HG03025 (cell line): ENCODE results near the gene FOSL2.

ENCODE experiments used
- ATAC-seq: cut with Tn5 transposase; IDR thresholded peaks from one replicate; pipeline ENCODE4 v1.9.1; 2021; ENCODE audit warnings: mild to moderate bottlenecking, moderate library complexity; ENCODE audit not compliant: unreplicated experiment, low FRiP score

FOSL2 gene

DNA sequence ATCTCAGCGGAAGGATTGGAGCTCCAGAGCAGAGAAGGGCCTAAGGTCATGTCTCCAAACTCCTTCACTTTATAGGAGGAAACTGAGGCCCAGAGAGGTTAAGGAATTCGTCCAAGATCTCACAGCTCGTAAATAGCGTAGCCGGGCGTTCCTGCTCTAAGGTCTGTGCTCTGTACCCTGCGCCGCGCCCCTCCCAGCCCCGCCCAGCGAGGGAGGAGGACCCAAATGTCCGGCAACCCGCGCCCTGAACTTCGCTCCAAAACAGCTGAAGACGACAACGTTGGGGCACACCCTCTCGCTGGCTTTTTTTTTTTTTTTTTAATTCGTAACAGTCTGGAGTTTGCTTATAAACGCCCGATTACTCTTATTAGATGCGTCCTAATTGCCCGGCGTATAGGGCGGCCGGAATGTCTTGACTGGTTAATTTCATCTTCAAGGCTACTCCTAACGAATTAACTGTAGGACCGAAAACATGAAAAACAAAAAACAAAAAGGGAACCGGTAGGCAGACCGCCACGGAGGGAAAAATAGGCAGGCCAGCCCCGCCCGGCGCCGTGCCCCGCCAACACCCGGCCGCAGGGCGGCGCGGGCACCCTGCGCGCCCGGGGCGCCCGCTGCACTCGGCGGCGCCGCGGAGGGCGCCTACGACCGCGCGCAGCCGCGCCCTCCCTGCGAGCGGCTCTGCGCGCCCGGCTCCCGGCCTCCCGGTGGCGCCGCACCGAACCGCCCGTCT is 928 bp upstream of the FOSL2 start:
- peak; percentile 32 for ATAC-seq

DNA sequence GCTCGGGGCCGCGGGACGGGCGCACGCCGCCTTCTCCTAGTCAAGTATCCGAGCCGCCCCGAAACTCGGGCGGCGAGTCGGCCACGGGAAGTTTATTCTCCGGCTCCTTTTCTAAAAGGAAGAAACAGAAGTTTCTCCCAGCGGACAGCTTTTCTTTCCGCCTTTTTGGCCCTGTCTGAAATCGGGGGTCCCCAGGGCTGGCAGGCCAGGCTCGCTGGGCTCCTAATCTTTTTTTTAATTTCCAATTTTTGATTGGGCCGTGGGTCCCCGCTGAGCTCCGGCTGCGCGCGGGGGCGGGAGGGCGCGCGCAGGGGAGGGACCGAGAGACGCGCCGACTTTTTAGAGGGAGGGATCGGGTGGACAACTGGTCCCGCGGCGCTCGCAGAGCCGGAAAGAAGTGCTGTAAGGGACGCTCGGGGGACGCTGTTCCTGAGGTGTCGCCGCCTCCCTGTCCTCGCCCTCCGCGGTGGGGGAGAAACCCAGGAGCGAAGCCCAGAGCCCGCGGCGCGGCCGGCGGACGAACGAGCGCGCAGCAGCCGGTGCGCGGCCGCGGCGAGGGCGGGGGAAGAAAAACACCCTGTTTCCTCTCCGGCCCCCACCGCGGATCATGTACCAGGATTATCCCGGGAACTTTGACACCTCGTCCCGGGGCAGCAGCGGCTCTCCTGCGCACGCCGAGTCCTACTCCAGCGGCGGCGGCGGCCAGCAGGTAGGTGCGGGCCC is 617 bp downstream of the FOSL2 start:
- ATAC-seq, result no peak

DNA sequence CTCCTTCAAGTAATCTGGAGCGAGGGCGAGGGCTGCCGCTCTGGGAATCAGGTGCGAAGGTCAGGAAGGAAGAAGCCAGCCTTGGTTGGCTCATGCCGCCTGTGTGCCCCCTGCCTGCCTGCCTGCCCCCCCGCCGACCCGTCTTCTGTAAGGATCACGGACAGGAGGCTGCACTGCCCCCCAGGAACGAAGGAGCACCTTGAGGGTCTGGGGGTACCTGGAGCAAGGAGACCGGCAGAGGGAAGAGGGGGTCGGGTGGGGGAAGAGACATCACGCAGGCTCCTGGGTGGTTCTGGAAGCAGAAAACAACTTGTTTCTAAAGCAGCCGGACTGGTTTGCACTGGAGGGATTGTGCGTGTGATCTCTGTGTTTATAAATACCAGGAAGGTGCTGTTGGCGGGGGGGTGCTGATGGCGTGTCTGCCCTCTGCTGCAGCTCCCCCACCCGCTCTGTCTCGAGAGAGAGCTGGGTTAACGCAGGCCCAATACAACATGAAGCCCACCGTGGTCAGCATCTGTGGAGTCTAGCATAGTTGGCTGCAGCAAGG is 1.7 kb downstream of the FOSL2 start:
- ATAC-seq, result no peak

DNA sequence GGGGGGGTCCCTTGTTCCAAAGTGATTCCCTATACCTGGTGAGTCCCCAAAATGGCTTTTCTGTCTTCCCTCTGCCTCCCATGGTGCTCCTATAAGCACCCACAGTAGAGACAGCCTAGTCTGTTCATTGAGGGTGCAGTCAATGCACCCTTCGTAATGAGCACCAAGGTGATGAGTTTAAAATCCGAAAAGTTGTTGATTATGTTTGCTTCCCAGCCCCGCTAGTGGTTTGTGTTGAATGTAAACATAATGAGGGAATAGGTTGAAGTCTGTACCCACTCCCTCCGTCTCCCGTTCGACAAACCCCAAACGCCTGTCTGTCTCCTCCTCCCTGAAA is 2.3 kb downstream of the FOSL2 start:
- no peak for ATAC-seq

DNA sequence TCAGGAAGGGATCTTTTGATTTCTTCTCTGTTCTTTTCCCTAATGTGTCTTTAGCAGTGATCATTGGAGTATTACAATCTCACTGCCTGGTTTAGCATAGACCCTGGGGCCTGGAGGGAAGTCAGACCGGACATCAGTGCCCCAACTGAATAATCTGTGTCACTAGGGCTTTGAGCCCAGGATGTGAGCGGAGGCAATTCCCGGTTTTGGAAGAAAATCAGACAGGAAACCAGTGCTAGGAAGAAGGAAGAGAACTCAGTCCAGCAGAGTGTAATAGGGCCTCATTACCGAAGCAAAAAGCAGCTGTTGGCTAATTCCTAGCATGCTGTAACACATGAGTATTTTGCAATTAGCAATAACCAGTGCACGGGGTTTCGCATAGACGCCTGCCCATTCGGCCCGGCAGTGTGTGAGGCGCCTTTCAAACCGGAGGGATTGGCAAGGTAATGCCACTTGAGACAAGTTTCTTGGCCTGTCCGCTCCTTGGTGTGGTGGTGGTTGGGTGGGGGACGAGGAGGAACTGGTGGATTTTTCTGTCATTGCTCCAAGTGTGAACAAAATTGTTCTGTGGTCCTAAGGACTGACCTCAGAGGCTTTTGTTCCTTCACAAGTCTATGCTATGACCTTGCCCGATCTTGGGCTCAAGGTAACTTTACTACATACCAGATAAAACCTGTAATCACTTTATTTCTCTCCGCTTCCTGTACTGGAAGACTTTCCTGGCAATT is 2.8 kb downstream of the FOSL2 start:
- ATAC-seq, result no peak

DNA sequence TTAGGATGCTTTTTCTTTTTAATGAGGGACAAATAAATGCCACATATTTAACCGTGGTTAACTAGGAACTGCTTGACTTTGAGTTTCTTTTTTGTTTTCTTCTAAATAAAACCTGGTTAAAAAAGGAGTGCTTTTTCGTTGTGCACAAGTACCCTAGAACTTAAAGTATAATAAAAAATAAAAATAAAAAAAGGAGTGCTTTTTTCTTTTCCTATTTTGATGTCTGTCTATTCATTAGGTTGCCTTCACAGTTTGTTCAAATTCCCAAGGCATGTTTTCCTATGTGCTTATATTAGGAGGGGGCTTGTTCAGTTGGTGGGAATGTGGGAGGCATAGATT is 4.4 kb downstream of the FOSL2 start:
- ATAC-seq, result no peak

DNA sequence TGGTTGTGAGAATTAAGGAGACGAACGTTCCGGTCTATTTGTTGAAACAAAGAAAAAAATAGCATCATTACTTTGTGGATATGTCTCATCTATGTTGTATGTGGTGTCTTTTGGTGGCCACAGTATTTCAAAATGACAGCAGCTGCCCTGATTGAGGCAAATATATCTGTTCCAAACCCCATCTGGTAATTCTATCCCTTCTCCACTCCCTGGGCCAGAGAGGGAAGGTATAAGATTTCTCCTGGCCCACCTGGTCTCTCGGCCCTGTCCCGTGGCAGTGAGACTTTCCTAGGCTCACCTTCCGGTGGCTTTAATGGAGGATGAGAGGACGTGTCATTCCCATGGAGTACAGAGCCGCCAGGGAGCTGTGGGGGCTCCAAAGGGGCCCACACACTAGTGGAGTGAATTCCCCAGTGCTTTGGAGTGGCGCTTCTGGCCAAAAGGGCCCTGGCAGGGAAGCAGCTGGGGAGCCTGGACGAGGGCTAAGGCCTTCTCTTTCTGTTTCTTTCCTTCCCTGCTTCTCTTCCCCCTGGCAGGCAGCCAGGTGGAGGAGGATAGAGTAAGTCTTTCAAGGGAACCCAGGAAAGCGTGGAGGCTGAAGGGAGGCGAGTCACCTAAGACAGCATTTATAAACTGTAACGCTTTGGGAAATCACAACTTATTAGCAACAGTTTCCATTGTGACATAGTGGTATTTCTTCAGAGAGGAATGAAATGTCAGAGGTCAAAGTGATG is 5.6 kb downstream of the FOSL2 start:
- no peak for ATAC-seq

DNA sequence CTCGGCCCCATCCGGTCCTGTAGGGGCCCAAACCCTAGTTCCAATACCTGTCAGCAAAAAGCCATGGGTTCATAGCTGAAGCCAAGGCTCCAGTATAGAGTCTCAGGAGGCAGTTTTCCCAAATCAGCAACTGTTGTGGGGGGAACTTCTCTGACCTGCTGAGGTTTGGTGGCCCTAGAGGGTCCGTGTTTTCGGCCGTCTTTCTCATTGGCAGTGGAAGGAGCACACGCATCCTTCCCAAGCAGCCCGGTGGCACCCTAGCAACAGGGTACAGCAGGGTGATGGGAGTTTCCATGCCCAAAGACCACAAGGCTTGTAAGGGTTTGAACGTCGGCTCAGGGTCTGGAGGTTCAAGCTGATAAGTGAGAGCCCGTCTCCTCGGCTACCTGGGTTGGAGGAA is 6.6 kb downstream of the FOSL2 start:
- no peak for ATAC-seq

DNA sequence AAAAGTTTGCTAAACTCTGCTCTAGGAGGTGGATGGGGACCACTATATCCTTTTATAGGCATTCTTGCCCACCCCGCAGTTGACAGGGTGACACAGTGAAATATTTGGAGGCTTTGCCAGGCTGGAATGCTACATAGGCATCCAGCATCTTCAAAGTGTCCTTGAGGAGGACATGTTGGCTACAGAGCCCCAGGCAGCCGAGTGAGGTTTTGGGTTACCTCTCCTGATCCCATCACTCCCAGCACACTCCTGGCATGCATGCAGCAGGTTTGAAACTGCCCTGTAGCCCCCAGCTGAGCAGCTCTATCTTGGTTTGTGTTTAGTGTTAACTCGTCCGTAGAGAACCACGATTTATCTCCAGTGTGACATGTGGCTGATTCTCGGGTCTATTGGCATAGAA is 7.3 kb downstream of the FOSL2 start:
- ATAC-seq, result no peak

DNA sequence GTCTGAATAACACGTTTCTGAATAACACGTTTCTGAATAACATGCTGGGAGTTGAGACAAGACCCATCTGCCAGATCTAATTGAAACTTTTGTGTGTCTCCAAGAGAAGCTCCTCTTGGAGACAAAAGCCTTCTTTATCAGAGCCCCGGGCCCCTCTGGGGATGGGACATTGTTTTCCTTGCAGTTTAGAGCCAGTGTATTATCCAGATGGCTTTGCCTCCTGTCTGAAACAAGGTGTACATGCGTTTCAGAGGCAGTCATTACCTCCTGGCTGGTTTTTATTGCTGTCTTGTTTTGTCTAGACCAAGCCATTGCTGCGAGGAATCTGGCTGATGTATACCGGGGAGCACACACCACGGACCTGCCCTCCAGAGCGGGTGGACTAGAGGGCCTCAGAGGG is 7.8 kb downstream of the FOSL2 start:
- no peak for ATAC-seq

DNA sequence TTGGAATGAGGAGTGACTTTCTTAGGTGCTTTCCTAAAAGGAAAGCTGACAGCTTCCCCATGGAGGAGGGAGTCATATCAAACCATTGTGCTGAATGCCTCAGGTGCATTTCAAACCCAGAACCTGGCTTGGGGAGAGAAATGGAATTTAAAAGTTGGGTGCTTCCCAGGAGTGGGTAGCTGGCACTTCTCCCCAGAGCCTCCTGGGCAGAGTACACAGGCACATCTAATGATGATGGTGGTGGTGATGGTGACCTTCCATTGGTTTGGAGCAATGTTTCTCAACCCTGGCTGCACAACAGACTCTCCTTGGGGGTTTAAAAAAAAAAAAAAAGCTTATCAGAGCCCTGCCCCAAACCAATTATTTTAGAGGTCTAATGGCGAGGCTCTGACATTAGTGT is 8.3 kb downstream of the FOSL2 start:
- no peak for ATAC-seq

DNA sequence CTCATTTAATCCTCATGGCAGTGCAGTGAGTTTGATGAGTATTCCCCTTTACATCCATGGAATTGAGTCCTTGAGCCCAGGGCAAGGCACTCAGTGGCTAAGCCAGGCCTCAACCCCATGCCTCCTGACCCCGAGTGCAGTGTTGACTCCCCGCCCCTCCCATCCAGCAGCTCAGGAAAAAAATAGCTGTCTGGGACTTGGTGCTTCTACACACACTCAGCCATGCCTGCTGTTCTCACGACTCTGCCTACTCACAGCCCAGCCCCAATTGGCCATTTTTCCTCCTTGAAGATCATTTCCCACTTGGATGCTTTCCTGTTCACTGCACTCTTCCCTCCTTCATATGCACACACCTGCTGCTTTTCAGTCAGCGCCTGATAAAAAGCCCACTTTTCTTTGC is 8.8 kb downstream of the FOSL2 start:
- ATAC-seq, result no peak

DNA sequence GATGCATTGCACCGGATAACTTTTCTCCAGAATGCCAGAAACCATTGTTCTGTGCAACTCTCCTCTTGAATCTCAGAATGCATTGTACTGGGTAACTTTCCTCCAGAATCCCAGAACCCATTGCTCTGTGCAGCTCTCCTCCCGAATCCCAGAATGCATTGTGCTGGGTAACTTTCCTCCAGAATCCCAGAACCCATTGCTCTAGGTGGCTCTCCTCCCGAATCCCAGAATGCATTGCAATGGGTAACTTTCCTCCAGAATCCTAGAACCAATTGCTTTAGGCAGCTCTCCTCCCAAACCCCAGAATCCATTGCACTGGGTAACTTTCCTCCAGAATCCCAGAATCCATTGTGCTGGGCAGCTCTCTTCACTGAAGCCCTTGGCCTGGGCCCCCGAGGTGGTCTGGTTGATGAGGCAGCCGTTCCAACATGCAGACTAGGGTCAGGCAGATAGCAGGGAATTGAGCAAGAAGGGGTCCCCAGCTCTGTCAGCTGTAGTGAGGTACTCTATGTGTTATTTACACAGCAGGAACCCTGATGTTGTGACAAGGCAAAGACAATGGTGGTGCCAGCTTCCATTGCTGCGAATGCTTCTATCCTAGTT is 9.4 kb downstream of the FOSL2 start:
- ATAC-seq, result no peak

DNA sequence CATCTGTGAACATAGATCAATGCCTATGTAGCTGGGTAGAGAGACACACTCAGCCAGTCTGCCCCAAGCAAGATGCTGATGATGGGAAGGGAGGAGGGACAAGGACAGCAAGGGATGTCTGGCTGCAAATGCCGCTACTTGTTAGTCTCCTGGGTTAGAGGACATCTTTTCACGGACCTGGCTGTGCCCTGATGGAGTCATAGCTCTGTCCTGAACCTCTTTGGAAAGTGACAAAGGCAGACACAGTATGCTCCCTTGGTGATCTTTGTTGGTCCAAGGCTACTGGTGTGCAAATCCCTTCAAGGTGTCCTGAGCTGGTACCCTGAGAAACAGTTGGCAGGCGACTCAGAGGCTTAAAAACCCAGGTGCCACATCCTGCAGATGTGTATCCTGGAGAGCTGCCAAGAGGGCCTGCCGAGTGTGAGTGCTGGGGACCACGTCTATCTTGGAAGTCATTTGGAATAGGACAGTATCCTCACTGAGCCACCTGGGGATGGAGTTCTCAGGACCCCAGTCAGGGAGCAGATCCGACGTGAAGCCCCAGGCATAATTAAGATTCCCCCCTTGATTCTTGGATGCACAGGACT is 10.8 kb downstream of the FOSL2 start:
- ATAC-seq, result no peak

DNA sequence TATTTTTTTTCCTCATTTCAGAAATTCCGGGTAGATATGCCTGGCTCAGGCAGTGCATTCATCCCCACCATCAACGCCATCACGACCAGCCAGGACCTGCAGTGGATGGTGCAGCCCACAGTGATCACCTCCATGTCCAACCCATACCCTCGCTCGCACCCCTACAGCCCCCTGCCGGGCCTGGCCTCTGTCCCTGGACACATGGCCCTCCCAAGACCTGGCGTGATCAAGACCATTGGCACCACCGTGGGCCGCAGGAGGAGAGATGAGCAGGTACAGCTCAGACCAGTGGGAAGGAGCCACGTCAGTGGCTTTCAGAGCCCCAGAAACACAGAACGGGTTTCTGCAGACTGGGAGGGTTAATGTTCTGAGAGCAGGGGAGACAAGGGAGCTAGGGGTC is 11.4 kb downstream of the FOSL2 start:
- no peak for ATAC-seq

DNA sequence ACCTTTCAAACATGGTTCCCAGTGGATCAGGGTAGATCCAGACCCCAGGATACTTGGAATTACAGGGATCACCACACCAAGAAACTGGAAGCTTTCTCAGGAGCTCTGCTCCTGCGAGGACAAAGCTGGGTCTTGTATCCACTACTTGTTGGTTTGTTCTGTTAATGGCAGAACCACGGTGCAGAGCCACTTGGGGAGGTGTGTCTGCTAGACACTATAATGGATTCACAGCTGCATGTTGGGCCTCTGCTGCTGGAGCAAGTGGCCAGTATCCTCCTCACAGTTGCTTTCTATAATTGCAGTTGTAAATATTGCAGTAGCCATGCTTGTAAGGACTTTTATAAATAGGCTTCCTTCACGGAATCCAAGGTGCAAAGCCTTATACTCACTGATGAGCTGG is 12.9 kb downstream of the FOSL2 start:
- no peak for ATAC-seq

DNA sequence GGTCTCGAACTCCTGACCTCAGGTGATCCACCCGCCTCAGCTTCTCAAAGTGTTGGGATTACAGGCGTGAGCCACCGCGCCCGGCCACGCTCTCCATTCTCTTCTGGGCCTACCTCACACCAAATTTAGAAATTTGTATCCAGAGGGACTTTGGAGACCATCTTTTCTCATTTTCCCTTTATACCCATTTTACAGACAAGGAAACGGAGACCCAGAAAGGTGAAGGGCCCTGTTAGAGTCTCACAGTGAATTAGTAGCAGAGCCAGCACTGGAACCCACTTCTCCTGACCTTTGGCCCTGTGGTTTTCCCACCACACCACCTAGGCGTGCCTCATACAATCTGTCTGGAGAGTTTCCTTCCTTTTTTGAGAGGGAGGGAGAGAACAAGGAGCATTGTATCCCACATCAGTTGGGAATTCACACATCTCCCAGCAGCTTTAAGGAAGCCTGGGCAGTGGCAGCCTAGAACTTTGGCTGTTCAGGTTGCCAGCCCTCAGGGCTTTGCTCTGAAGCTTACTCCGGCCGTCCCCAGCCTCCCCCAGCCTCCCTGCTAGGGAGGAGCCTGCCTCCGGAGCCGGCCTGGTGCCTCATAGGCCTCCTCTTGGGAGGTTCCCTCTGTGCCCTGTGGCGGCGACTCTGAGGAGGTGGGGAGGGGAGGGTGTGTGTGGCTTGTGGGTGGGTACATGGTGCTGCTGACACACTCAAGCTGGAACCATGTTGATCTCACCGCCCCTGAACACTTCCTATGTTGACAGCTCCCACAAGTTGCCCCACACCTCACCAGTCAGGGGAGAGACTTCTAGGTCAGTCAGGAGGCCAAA is 13.8 kb downstream of the FOSL2 start:
- no peak for ATAC-seq

DNA sequence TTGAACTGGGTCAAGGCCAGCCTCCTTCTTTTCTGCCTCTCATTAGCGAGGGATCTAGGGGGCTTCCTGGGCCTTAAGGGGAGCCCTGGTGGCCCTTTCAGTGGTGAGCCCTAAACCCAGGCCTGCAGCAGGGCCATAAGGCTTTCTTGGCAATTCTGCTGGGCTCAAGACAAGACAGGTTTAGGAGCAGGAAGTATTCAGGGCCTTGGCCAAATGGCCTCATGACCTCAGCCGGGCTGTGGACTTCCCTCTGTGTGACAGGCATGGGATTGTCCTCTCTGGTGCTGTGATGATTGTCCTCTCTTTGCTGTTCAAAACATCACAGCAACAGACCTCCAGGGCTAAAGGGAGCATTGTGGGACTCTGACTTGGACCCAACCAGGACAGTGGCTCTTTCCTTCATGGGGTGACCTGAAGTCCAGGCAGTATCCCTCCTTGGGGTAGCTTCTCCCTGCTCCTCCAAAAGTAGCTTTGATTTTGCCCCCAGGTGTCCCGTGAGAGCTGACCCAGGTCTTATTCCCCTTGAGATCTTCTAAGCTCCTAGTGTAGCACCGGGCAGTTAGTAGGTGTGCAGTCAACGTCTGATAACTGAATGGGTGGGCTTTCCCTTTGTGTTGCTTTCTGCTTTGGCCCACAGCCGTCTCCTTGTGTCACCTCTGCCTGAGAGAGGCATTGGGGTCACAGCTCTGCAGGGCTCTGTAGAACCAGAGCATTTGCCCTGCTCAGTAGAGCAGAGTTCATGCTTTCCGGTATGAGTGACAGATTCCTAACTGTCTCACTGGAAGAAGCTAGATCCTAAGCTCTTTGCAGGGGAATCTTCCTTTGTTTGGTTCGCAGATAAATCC is 14.7 kb downstream of the FOSL2 start:
- no peak for ATAC-seq
